ENCODE results near the gene TEKT5.
"Not testable (repeated sequence)": the region's sequence is repeated elsewhere in the genome, so short reads cannot be mapped to it uniquely, and the experiment has no call there.

The TEKT5 gene

GRCh38 chr16:10694830-10695229 lies at the start of gene TEKT5:
Gene TEKT5, minus strand, starts transcription at chr16:10694930. Its CDS starts 57 bp downstream, at chr16:10694873.
- DNase-seq (ENCODE audit: low read depth): no peak

- peak; percentile 99 for DNase-seq (ENCODE audit: low read depth)
Measured at GRCh38 chr16:10743610-10744369, 49.1 kb upstream of the TEKT5 start, which contains the start of gene NUBP1. Gene NUBP1, plus strand, starts transcription at chr16:10743842. Its CDS starts 22 bp downstream, at chr16:10743864.

GRCh38 chr16:10743227-10743609 lies 48.5 kb upstream of the TEKT5 start:
- DNase-seq (ENCODE audit: low read depth): no peak

GRCh38 chr16:10741844-10742243 lies 47.1 kb upstream of the TEKT5 start:
- DNase-seq (ENCODE audit: low read depth): no peak

GRCh38 chr16:10741249-10741648 lies 46.5 kb upstream of the TEKT5 start:
- DNase-seq (ENCODE audit: low read depth): not testable (repeated sequence)

- no peak for DNase-seq (ENCODE audit: low read depth)
Measured at GRCh38 chr16:10740845-10741208, 46.1 kb upstream of the TEKT5 start.

- no peak for DNase-seq (ENCODE audit: low read depth)
Measured at GRCh38 chr16:10740000-10740844, 45.5 kb upstream of the TEKT5 start.

- no peak for DNase-seq (ENCODE audit: low read depth)
Measured at GRCh38 chr16:10738231-10739077, 43.7 kb upstream of the TEKT5 start.

- DNase-seq (ENCODE audit: low read depth): peak; percentile 41
Measured at GRCh38 chr16:10737068-10737625, 42.4 kb upstream of the TEKT5 start.

GRCh38 chr16:10731790-10732189 lies 37.1 kb upstream of the TEKT5 start:
- DNase-seq (ENCODE audit: low read depth): no peak

- no peak for DNase-seq (ENCODE audit: low read depth)
Measured at GRCh38 chr16:10729104-10730048, 34.6 kb upstream of the TEKT5 start.

- no peak for DNase-seq (ENCODE audit: low read depth)
Measured at GRCh38 chr16:10728003-10728887, 33.5 kb upstream of the TEKT5 start.

GRCh38 chr16:10708969-10709368 lies 14.2 kb upstream of the TEKT5 start:
- no peak for DNase-seq (ENCODE audit: low read depth)

- no peak for DNase-seq (ENCODE audit: low read depth)
Measured at GRCh38 chr16:10699756-10700155, 5.0 kb upstream of the TEKT5 start.

- DNase-seq (ENCODE audit: low read depth): no peak
Measured at GRCh38 chr16:10694306-10694705, 424 bp downstream of the TEKT5 start.

- no peak for DNase-seq (ENCODE audit: low read depth)
Measured at GRCh38 chr16:10693889-10694288, 841 bp downstream of the TEKT5 start.

- no peak for DNase-seq (ENCODE audit: low read depth)
Measured at GRCh38 chr16:10692470-10692869, 2.3 kb downstream of the TEKT5 start.

- no peak for DNase-seq (ENCODE audit: low read depth)
Measured at GRCh38 chr16:10688726-10689125, 6.0 kb downstream of the TEKT5 start.

GRCh38 chr16:10688291-10688690 lies 6.4 kb downstream of the TEKT5 start:
- DNase-seq (ENCODE audit: low read depth): no peak

- DNase-seq (ENCODE audit: low read depth): no peak
Measured at GRCh38 chr16:10685709-10686108, 9.0 kb downstream of the TEKT5 start.

All from stimulated activated CD8-positive, alpha-beta memory T cell treated with anti-CD3 and anti-CD28 coated beads, Interleukin-7, amount 100 ng/mL, for 24 hours (primary cell).